OCI-LY1 (cell line): Measurements from ENCODE around the gene PLAA.

Experiments used
- CTCF ChIP-seq: fragments of 200-600 bp; sonication (generic), shearing (Covaris generic); IDR thresholded peaks from 2 replicates; pipeline ENCODE4 v1.5.1; 2017; ENCODE audit warnings: mild to moderate bottlenecking, antibody characterized with exemption, low read length, moderate library complexity, mixed read lengths
- EZH2 ChIP-seq: fragments of 200-600 bp; sonication (generic), shearing (Covaris generic); IDR thresholded peaks from 2 replicates; pipeline ENCODE4 v1.8.0; 2017; ENCODE audit warnings: borderline replicate concordance, mixed run types, mild to moderate bottlenecking, antibody characterized with exemption, low read length, moderate library complexity, mixed read lengths

DNA sequence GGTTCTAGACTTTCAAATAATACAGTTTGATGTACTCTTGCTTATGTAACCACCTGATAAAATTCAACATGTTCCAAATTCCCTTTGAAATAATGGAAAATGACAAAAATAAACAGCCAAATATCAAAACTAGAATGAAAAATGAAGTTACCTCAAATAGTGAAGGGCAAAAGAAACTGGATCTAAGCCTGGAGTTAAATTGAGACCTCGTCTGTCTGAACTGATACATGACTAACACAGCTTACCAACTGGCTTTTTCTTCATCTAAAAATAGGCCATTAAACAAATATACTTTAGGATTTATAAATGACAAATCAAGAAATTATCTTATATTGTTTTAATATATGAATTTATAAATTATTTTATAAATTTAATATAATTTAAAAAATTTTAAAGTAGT lies 42.4 kb downstream of the PLAA start:
- no peak for TF ChIP-seq CTCF
- TF ChIP-seq EZH2 = no peak
